H9 (cell line): ENCODE results near the gene FCSK. TPM values are rescaled to one million over a fixed set of nuclear protein-coding genes. Genes with fewer than 3 reads are reported as not detected.

Experiments used
- DNase-seq: peaks from one replicate; pipeline ENCODE4 v3.0.0-alpha.2; 2017
- H2AFZ ChIP-seq: one replicate; pipeline ENCODE4 v1.6.1; 2013; ENCODE audit warnings: mild to moderate bottlenecking, low read length, control low read depth, moderate library complexity
- H2AK5ac ChIP-seq: 2 replicates; pipeline ENCODE4 v1.6.1; 2013; ENCODE audit warnings: low read length, control low read depth, mixed read lengths; ENCODE audit not compliant: insufficient read length
- H2BK120ac ChIP-seq: one replicate; pipeline ENCODE4 v1.6.1; 2013; ENCODE audit warnings: low read depth, mild to moderate bottlenecking, low read length, control low read depth, inconsistent platforms; ENCODE audit not compliant: poor library complexity, severe bottlenecking
- H2BK12ac ChIP-seq: 2 replicates; pipeline ENCODE4 v1.6.1; 2013; ENCODE audit warnings: low read length, control low read depth, mixed read lengths, low read depth; ENCODE audit not compliant: insufficient read length
- H2BK15ac ChIP-seq: 2 replicates; pipeline ENCODE4 v1.6.1; 2013; ENCODE audit warnings: low read depth, low read length, control low read depth
- H2BK20ac ChIP-seq: one replicate; pipeline ENCODE4 v1.6.1; 2013; ENCODE audit warnings: low read depth, mild to moderate bottlenecking, low read length, control low read depth, inconsistent platforms; ENCODE audit not compliant: poor library complexity, severe bottlenecking
- H2BK5ac ChIP-seq: 2 replicates; pipeline ENCODE4 v1.6.1; 2013; ENCODE audit warnings: low read length, control low read depth, mixed read lengths; ENCODE audit not compliant: insufficient read length
- H3K14ac ChIP-seq: 2 replicates; pipeline ENCODE4 v1.6.1; 2013; ENCODE audit warnings: low read length, control low read depth; ENCODE audit not compliant: insufficient read depth
- H3K18ac ChIP-seq: 2 replicates; pipeline ENCODE4 v1.6.1; 2013; ENCODE audit warnings: low read depth, mild to moderate bottlenecking, mixed read lengths, low read length, control low read depth; ENCODE audit not compliant: insufficient read length
- H3K23ac ChIP-seq: 2 replicates; pipeline ENCODE4 v1.6.1; 2013; ENCODE audit warnings: low read length, control low read depth, mixed read lengths, low read depth; ENCODE audit not compliant: insufficient read length
- H3K23me2 ChIP-seq: 2 replicates; pipeline ENCODE4 v1.6.1; 2013; ENCODE audit warnings: low read depth, mild to moderate bottlenecking, mixed read lengths, low read length, control low read depth; ENCODE audit not compliant: insufficient read length, poor library complexity, severe bottlenecking
- H3K27ac ChIP-seq: 2 replicates; pipeline ENCODE4 v1.5.1; 2013; ENCODE audit warnings: low read length, control low read depth, mixed read lengths, low read depth; ENCODE audit not compliant: insufficient read length
- H3K27me3 ChIP-seq: 2 replicates; pipeline ENCODE4 v1.6.1; 2013; ENCODE audit warnings: low read length, control low read depth, inconsistent platforms; ENCODE audit not compliant: insufficient read depth
- H3K4ac ChIP-seq: 2 replicates; pipeline ENCODE4 v1.6.1; 2013; ENCODE audit warnings: low read depth, mild to moderate bottlenecking, control low read depth, inconsistent platforms, low read length, moderate library complexity
- H3K4me1 ChIP-seq: 2 replicates; pipeline ENCODE4 v1.6.1; 2013; ENCODE audit warnings: low read length, control low read depth, inconsistent platforms; ENCODE audit not compliant: insufficient read depth
- H3K4me2 ChIP-seq: 2 replicates; pipeline ENCODE4 v1.6.1; 2013; ENCODE audit warnings: low read length, control low read depth, mixed read lengths; ENCODE audit not compliant: insufficient read length, insufficient read depth
- H3K56ac ChIP-seq: 2 replicates; pipeline ENCODE4 v1.6.1; 2013; ENCODE audit warnings: low read depth, mild to moderate bottlenecking, mixed read lengths, low read length, control low read depth; ENCODE audit not compliant: insufficient read length
- H3K79me1 ChIP-seq: 2 replicates; pipeline ENCODE4 v1.6.1; 2013; ENCODE audit warnings: low read depth, mild to moderate bottlenecking, moderate library complexity, low read length, control low read depth, inconsistent platforms; ENCODE audit not compliant: insufficient read depth, poor library complexity, severe bottlenecking
- H3K79me2 ChIP-seq: 2 replicates; pipeline ENCODE4 v1.6.1; 2013; ENCODE audit warnings: low read length, control low read depth, inconsistent platforms; ENCODE audit not compliant: insufficient read depth
- H3K9ac ChIP-seq: 2 replicates; pipeline ENCODE4 v1.6.1; 2013; ENCODE audit warnings: low read length, control low read depth, mixed read lengths; ENCODE audit not compliant: insufficient read length; ENCODE audit errors: extremely low read depth
- H3K9me3 ChIP-seq: one replicate; pipeline ENCODE4 v1.6.1; 2013; ENCODE audit warnings: low read depth, low read length, inconsistent platforms; ENCODE audit not compliant: control insufficient read depth
- H3T11ph ChIP-seq: one replicate; pipeline ENCODE4 v1.6.1; 2013; ENCODE audit warnings: mild to moderate bottlenecking, low read length, control low read depth, inconsistent platforms
- H4K20me1 ChIP-seq: one replicate; pipeline ENCODE4 v1.6.1; 2013; ENCODE audit not compliant: control insufficient read depth, insufficient read length, insufficient read depth
- H4K5ac ChIP-seq: 2 replicates; pipeline ENCODE4 v1.6.1; 2013; ENCODE audit warnings: low read depth, mild to moderate bottlenecking, mixed read lengths, low read length, control low read depth; ENCODE audit not compliant: insufficient read length
- H4K8ac ChIP-seq: replicated peaks from 2 replicates; pipeline ENCODE4 v1.6.1; 2013; ENCODE audit warnings: low read length, control low read depth, mixed read lengths, low read depth; ENCODE audit not compliant: insufficient read length
- H4K91ac ChIP-seq: 2 replicates; pipeline ENCODE4 v1.6.1; 2013; ENCODE audit warnings: low read depth, mild to moderate bottlenecking, moderate library complexity, mixed read lengths, low read length, control low read depth; ENCODE audit not compliant: insufficient read length
- H3K27ac Mint-ChIP-seq, 3 experiments: 2 replicates in 2 of 3; 3 replicates in 1 of 3; pipeline ENCODE4 v1.8.0; 2020 to 2021; ENCODE audit warnings: mixed read lengths in 3 of 3, mild to moderate bottlenecking in 1 of 3, moderate library complexity in 1 of 3
- H3K27me3 Mint-ChIP-seq: 2 replicates; pipeline ENCODE4 v1.8.0; 2021; ENCODE audit warnings: low read depth, mild to moderate bottlenecking, moderate library complexity, mixed read lengths
- H3K36me3 Mint-ChIP-seq, 3 experiments: 2 replicates in 2 of 3; 3 replicates in 1 of 3; pipeline ENCODE4 v1.8.0; 2020 to 2021; ENCODE audit warnings: low read depth in 3 of 3, mixed read lengths in 3 of 3; ENCODE audit not compliant: insufficient read depth in 1 of 3
- H3K4me1 Mint-ChIP-seq, 2 experiments: 2 replicates each; pipeline ENCODE4 v1.8.0; 2020; ENCODE audit warnings: mixed read lengths in 2 of 2
- H3K4me3 Mint-ChIP-seq, 2 experiments: 2 replicates in 1 of 2; 3 replicates in 1 of 2; pipeline ENCODE4 v1.8.0; 2020 to 2021; ENCODE audit warnings: mild to moderate bottlenecking in 2 of 2, mixed read lengths in 2 of 2, moderate library complexity in 1 of 2
- H3K9me3 Mint-ChIP-seq, 2 experiments: 2 replicates in 1 of 2; 3 replicates in 1 of 2; pipeline ENCODE4 v1.8.0; 2020; ENCODE audit warnings: mild to moderate bottlenecking in 2 of 2, mixed read lengths in 2 of 2, moderate library complexity in 1 of 2
- WGBS: extraction: QIAGEN DNeasy Blood & Tissue Kit; methylation state at CpG from one replicate; pipeline ENCODE4 v1.1.7; 2013; ENCODE audit warnings: missing lambda C conversion rate, low lambda C conversion rate, mixed read lengths; ENCODE audit not compliant: insufficient read length; ENCODE audit errors: extremely low coverage; 5-methylcytosine and 5-hydroxymethylcytosine counted together
- total RNA-seq: library from RNA; stranded (reverse); gene quantifications from 2 replicates; pipeline ENCODE4 v1.2.1, GENCODE V29; 2021
- TF ChIP-seq, protein P1 (sequence below): fragments of 200-600 bp; sonication (generic); conservative IDR thresholded peaks from 3 replicates; pipeline ENCODE4 v1.8.0; 2021; ENCODE audit warnings: antibody characterized with exemption, mild to moderate bottlenecking

The FCSK gene
- total RNA-seq, 1 experiment from 2014 or later: 6.5 TPM

- Histone ChIP-seq H2BK20ac (no peak overlapping the region), H3K4me2 (peak overlapping the region; percentile 58), H4K20me1 (no peaks in the 10 kb centered on the region), H3K79me1 (no peaks in the 10 kb centered on the region), H4K8ac (no peak overlapping the region), H3K9ac (peak overlapping the region; percentile 34), H2BK5ac (peak overlapping the region; percentile 22), H3K18ac (peak overlapping the region; percentile 62), H2BK12ac (no peak overlapping the region), H3K27ac (peak overlapping the region; percentile 73), H2AFZ (no peak overlapping the region), H3K23me2 (peaks cover 8% of the 10 kb centered on the region), H2BK15ac (no peak overlapping the region), H2BK120ac (peak overlapping the region; percentile 65), H2AK5ac (no peak overlapping the region), H3K23ac (no peak overlapping the region), H3K4ac (no peak overlapping the region; the same call in 1 of the 2 replicates), H3K27me3 (no peaks in the 10 kb centered on the region), H3K9me3 (no peaks in the 10 kb centered on the region), H3K14ac (peak overlapping the region; percentile 65), H4K5ac (peak overlapping the region; percentile 74), H3K56ac (no peak overlapping the region), H3K79me2 (peaks cover 14% of the 10 kb centered on the region; the same call in 1 of the 2 replicates), H3T11ph (no peak overlapping the region), H3K4me1 (peaks cover 21% of the 10 kb centered on the region), H4K91ac (no peak overlapping the region)
- no peak for DNase-seq
- peaks cover 45 to 49% of the 10 kb centered on the region in 2 experiments for H3K4me1 Mint-ChIP-seq
- peak overlapping the region; percentile 86 to 98 (median 97) for H3K27ac Mint-ChIP-seq
- WGBS: 100% methylated on average over 1 of the region's 4 CpGs
- TF ChIP-seq, protein P1, sequence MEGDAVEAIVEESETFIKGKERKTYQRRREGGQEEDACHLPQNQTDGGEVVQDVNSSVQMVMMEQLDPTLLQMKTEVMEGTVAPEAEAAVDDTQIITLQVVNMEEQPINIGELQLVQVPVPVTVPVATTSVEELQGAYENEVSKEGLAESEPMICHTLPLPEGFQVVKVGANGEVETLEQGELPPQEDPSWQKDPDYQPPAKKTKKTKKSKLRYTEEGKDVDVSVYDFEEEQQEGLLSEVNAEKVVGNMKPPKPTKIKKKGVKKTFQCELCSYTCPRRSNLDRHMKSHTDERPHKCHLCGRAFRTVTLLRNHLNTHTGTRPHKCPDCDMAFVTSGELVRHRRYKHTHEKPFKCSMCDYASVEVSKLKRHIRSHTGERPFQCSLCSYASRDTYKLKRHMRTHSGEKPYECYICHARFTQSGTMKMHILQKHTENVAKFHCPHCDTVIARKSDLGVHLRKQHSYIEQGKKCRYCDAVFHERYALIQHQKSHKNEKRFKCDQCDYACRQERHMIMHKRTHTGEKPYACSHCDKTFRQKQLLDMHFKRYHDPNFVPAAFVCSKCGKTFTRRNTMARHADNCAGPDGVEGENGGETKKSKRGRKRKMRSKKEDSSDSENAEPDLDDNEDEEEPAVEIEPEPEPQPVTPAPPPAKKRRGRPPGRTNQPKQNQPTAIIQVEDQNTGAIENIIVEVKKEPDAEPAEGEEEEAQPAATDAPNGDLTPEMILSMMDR: no peak
- H3K9me3 Mint-ChIP-seq: no peaks in the 10 kb centered on the region
- H3K27me3 Mint-ChIP-seq: no peaks in the 10 kb centered on the region
- peak overlapping the region in 1 of 2 experiments; percentile 4; a peak in 3 of 5 replicates for H3K4me3 Mint-ChIP-seq
- peaks cover 3 to 20% (median 10%) of the 10 kb centered on the region in 3 experiments; a peak in 4 of 7 replicates for H3K36me3 Mint-ChIP-seq
These were observed 26.6 kb upstream of the FCSK start for GRCh38 chr16:70427786-70428177.
